Measurements from ENCODE around the gene EHD4.

Gene EHD4

GRCh38 chr15:41852736-41853590 lies 119.4 kb downstream of the EHD4 start:
- DNase-seq: no peak

GRCh38 chr15:41851755-41852370 lies 120.5 kb downstream of the EHD4 start:
- no peak for DNase-seq

DNA sequence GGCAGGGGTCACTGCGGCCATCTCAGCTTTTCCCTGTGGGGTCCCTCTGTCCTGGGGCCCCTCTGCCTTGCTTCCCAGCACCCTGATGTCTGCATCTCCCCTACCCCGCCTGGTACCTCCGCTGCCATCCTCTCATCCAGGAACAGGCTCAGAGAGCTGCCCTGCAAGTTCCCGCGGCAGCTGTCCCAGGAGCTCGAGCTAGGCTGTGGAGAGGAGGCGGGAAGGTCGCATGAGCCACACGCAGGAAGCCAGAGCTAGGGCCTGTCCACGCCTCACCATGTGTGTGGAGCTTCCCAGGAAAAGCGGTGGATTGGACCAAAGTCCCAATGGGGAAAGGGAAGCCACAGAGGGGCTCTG lies 121.2 kb downstream of the EHD4 start:
- no peak for DNase-seq

DNA sequence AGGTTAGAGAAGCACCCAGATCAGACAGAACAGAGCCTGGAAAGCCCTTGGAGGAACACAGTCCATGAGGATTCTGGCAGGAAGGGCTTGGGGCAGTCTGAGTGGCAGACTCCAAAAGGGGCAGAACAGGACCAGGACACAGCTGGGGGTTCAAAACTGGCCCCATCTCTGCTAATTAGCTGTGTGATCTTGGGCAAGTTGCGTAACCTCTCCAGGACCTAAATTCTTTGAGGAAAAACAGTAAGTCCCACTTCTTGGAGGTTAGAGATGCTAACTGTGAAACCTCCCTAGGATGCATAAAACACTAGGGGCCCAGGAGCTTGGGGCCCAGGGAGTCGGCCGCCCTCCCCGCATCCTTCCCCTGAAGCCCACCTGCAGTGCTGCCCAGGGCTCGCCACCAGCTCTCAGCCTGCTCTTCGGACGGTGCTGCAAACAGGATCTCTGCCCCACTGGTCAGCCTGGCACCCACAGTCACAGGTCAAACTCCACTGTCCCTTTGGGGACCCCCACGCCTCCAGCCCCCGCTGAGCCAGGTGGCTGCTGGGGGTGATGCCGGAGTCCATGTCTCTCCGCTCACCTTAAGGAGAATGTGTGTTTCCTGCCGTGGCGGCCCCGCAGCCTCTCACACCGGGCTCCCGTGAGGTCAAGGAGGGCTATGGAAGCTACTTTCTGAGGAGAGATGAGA lies 121.7 kb downstream of the EHD4 start:
- DNase-seq: no peak

GRCh38 chr15:41849861-41850260 lies 122.5 kb downstream of the EHD4 start:
- no peak for DNase-seq

GRCh38 chr15:41849204-41849603 lies 123.2 kb downstream of the EHD4 start:
- DNase-seq: no peak

DNA sequence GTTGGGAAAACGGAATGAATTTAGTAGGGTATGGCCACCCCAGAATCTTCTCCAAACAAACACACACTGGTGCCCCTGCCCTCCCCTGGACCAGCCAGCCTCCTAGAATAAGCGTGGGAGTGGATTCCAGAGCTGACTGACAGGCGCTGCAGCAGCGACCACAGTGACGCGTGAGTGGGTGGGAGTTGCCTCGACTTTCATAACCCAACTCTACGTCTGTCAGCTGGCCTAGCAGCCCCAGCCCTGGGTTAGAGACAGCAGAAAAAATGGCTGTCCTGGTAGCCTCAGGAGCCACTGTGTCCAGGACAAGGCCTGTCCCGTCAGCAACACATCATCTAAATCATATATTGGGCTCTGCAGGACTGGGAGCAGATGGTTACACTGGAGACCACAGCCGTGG lies 123.7 kb downstream of the EHD4 start:
- DNase-seq: no peak

DNA sequence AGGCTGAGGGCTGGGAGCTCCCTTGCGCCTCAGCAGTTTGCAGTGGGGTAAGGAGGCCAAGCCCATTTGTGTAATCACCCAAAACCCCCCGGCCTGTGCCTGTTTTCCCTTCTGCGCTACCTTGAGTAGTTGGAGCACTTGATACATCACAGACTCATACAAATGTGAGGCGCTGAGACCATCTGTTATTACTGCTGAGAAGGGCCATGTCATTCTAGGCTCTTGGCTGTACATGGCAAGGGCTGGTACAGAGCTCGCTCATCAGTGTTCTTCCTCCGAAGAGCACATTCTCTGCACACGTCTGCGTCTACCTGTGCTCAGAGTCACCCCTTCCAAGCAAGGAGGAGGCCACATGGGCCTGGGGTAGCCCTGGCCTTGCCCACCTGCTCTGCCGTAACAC lies 124.4 kb downstream of the EHD4 start:
- no peak for DNase-seq

GRCh38 chr15:41847206-41847605 lies 125.2 kb downstream of the EHD4 start:
- DNase-seq: no peak
